GM12891 (cell line): ENCODE results near the gene BAD.

ENCODE experiments used
- DNase-seq: peaks from one replicate; pipeline ENCODE4 v3.0.0; 2011; ENCODE audit warnings: low spot score; ENCODE audit not compliant: insufficient read length
- FAIRE-seq: peaks from 2 replicates; lab custom pipeline; 2011; peaks lifted over from hg19 to GRCh38; lab: Jason Lieb, UNC
- PAX5 ChIP-seq: IDR thresholded peaks from 2 replicates; pipeline ENCODE4 v1.6.1; 2011; ENCODE audit warnings: low read length, moderate library complexity, mild to moderate bottlenecking; ENCODE audit not compliant: insufficient read depth, severe bottlenecking
- POLR2A ChIP-seq: IDR thresholded peaks from 2 replicates; pipeline ENCODE4 v1.6.1; 2011; ENCODE audit warnings: low read depth, low read length, control low read depth
- POLR2AphosphoS5 ChIP-seq: IDR thresholded peaks from 2 replicates; pipeline ENCODE4 v1.6.1; 2011; ENCODE audit warnings: low read depth, low read length, control low read depth
- POU2F2 ChIP-seq: IDR thresholded peaks from 2 replicates; pipeline ENCODE4 v1.6.1; 2011; ENCODE audit warnings: low read depth, mild to moderate bottlenecking, control low read depth, low read length, moderate library complexity
- SPI1 ChIP-seq: IDR thresholded peaks from 2 replicates; pipeline ENCODE4 v1.6.1; 2011; ENCODE audit warnings: low read depth, low read length, control low read depth
- TAF1 ChIP-seq: IDR thresholded peaks from 2 replicates; pipeline ENCODE4 v1.6.1; 2011; ENCODE audit warnings: low read depth, low read length, control low read depth

The BAD gene

DNA sequence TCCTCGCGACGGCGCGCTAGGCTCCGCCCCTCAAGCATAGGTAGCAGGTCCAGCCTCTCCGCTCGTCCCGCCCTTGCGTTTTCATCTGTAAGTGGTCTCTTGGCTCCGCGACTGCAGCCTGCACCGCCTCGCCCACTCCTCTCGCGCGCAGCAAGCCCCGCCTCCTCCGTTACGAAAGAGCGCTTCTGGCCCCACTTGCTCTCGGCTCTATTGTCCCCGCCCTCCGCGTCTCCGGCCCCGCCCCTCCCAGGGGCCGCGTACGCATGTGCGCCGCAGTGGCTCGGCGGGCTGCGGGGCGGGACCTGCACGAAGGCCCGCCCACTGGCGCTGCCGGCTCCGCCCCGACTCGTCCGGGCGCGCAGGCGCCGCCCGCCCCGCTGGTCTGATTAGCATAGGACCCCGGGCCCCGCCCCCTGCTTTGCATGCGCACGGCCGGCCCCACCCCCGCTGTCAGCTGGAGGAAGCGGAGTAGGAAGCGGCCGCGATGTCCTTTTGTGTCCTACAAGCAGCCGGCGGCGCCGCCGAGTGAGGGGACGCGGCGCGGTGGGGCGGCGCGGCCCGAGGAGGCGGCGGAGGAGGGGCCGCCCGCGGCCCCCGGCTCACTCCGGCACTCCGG is 20.7 kb upstream of the BAD start, which contains the start of gene ESRRA:
Gene ESRRA, plus strand, starts transcription at position 450 of the 616 bp plus-strand sequence. CDS start 1,656 bp downstream, outside the sequence.
- FAIRE-seq (peak; percentile 97), DNase-seq (peak; percentile 94)
- TF ChIP-seq POU2F2 (peak; percentile 28; the same call in 1 of the 2 replicates), POLR2AphosphoS5 (0 out of 2 replicates have a peak, but pooled peaks have one; percentile 46), POLR2A (no peak), TAF1 (peak; percentile 32; the same call in 1 of the 2 replicates), SPI1 (no peak)

DNA sequence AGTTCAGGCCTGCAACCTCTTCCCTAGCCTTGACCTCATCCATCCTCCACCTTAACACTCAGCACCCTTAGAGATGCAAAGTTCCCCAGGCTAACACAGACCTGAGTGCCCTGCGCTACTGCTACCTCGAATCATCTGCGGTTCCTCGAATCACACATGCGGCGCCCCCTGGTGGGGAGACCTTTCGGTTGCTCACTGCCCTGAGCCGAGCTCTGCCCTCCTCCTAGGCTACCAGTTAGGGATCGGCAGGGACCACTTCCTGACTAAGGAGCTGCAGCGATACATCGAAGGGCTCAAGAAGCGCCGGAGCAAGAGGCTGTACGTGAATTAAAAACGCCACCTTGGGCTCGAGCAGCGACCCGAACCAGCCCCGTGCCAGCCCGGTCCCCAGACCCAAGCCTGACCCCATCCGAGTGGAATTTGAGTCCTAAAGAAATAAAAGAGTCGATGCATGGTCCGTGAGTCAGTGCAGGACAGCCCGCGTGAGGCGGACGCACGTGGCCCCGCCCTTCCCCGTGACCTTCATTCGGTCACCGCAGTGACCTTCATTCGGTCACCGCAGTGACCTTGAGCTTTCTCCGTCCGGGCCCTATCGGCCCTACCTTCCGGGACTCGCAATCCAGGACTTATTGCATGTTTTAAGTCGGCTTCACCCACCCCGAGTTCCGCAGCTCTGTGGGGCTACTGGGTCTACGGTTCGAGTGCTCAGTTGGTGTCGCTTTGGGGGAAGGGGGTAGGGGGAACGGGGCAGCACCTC is 20.0 kb upstream of the BAD start:
- FAIRE-seq: no peak

DNA sequence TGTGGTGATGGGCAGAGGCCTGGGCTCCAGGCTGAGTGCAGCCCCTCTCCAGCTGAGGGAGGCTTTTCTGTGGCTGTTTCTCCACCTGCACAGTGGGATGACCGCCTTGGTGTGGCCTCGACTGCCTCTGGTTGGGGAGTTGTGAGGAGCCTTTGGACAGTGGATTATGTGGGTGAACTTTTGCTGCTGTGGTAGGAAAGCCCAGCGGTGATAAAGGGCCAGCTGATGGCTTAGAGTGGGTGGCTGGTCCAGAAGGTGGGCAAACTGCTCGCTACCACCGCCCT is 19.5 kb upstream of the BAD start:
- no peak for FAIRE-seq
- no peak for DNase-seq
- TF ChIP-seq SPI1: no peak
- TF ChIP-seq TAF1: no peak
- no peak for TF ChIP-seq POU2F2
- no peak for TF ChIP-seq PAX5
- no peak for TF ChIP-seq POLR2A
- no peak for TF ChIP-seq POLR2AphosphoS5

More for the DNA sequence above, 20.0 kb upstream of the BAD start:
- TF ChIP-seq PAX5 (no peak), TAF1 (peak; percentile 45; the same call in 1 of the 2 replicates), SPI1 (no peak), POU2F2 (no peak), POLR2A (no peak)
- DNase-seq: peak; percentile 85

DNA sequence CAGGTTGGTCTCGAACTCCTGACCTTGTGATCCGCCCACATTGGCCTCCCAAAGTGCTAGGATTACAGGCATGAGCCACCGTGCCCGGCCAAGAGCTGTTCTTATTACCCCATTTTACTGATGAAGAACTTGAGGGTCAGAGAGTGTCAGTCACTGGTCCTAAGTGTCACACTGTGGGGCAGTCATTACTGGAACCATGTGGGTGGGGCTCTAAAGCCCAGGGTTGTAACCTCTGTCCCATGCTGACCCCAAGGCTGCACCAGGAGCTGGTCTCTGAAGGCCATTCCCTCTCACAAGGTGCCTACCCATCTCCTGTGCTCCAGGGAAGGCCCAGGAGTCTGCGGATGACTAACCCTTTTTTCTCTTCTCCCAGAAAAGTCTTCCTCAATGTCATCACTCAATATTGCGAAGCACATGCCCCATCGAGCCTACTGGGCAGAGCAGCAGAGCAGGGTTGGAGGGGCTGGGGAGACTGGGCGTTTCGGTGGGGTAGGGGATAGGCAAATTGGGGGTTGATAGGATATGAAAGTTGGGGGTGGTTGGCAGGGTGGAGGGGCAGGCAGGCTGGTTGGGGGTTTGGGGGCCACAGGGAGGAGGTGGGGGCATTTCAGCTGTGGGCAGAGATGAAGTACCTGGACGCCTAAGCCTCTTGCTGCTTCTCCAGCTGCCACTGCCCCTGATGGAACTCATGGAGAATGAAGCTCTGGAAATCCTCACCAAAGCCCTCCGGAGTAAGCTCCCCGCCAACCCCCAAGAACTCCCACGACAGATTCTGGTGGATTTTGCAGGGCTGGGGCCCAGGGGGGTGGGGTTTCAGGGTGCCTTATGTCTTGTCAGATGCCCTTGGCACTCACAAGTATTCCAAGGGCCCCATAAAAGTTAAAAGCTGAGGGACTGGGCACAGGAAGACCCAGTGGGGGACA is 18.9 kb upstream of the BAD start:
- TF ChIP-seq POU2F2 (no peak), PAX5 (no peak)
- no peak for DNase-seq
- no peak for FAIRE-seq

DNA sequence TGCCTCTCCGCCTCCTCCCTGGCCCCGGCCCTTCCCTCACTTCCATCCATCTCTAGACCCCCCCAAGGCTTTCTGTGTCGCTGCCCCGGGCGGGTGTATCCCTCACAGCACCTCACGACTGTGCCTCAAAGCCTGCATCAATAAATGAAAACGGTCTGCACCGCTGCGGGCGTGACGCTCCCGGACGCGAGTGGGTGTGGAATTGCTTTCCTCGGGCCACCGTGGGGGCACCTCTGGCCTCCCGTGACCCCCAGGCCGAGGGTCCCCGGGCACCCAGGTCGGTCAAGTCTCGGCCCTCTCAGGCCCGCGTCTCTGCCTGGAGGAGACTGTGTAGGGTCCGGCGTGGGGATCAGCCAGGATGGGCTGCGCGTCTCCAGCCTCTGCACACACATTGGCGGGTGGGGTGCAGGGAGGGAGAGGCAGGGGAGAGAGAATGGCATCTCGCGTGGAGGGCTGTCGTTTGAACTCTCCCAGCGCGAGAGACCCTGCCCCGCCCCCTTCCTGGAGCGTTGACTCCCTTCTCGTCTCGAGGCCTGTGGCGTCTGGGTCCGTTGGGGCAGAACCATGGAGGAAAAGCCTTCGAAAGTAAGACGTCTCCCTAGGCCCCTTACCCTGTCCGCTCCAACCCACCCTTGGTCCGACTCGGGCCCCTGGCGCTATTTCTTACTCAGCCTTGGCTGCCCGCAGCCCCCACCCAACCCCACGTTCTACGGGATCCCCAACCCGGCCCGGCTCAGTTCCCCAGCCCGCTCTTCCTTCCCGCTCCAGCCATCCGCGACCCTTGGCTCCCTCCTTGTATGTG is 15.6 kb upstream of the BAD start, which contains the start of gene CATSPERZ:
Gene CATSPERZ, plus strand, starts transcription at position 512 of the 802 bp plus-strand sequence. Its CDS starts 53 bp downstream, at position 565.
- no peak for FAIRE-seq
- TF ChIP-seq PAX5 (no peak), POU2F2 (no peak), TAF1 (no peak), SPI1 (no peak), POLR2AphosphoS5 (no peak), POLR2A (no peak)
- no peak for DNase-seq

DNA sequence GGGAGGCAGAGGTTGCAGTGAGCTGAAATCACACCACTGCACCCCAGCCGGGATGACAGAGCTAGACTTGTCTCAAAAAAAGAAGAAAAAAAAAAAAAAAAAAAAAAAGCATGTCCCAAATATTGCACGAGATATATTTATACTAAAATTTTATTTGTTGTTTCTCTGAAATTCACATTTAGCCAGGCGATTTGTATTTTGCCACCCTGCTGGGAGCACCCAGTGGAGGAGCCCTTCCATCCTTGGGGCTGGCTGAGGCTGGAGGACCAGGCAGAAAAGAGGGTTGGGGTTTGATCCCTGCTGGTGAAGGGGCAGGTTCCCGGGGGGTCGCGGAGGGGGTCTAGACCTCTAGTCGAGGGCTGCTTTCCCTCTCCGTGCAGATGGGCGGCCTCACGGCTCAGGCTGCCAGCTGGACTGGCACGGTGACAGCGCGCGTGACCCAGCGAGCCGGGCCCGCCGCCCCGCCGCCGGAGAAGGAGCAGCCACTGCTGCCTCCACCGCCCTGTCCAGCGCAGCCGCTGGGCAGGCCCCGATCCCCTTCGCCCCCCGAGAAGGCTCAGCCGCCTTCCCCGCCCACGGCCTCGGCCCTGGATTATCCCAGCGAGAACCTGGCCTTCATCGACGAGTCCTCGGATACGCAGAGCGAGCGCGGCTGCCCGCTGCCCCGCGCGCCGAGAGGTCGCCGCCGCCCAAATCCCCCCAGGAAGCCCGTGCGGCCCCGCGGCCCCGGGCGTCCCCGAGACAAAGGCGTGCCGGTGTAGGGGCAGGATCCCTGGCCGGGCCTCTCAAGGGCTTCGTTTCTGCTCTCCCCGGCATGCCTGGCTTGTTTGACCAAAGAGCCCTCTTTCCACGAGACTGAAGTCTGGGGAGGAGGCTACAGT is 14.7 kb upstream of the BAD start:
- no peak for DNase-seq
- no peak for FAIRE-seq
- no peak for TF ChIP-seq POLR2A
- no peak for TF ChIP-seq PAX5
- no peak for TF ChIP-seq POU2F2
- no peak for TF ChIP-seq TAF1
- TF ChIP-seq SPI1: no peak
- no peak for TF ChIP-seq POLR2AphosphoS5

DNA sequence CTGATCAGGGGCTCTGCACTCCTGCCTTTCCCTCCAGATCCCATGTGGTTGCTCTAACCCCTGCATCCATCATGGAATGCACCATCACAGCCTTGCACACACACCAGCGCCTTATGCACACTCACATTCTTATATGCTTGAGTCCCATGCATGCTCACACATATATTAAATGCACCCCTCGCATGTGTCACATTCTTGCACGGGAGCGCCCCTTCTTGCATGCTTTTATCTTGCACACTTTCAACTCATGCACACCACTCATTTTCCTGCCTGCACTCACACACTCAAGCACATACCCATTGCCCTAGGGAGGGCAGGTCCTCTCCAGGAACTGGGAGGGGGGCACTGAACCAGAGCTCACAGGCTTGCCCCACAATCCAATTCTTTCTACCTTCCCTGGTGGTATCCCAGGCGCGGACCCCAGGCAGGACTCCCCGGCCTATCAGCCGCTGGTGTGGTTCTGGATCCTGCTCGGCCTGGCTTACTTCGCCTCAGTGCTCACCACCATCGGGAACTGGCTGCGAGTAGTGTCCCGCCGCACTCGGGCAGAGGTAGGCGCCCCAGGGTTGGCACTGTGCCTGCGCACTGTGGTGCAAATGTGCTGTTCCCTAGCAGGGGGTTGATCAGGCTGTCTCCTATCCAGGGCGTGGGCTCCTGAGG is 13.4 kb upstream of the BAD start:
- no peak for TF ChIP-seq POLR2AphosphoS5
- TF ChIP-seq PAX5: no peak
- no peak for TF ChIP-seq POU2F2
- no peak for TF ChIP-seq POLR2A
- TF ChIP-seq TAF1: no peak
- TF ChIP-seq SPI1: no peak
- FAIRE-seq: no peak
- DNase-seq: no peak
